ENCODE measurements around the gene TRIM43. TPM values are rescaled to one million over a fixed set of nuclear protein-coding genes. Genes with fewer than 3 reads are reported as not detected.
"Not testable (repeated sequence)": the region's sequence is repeated elsewhere in the genome, so short reads cannot be mapped to it uniquely, and the experiment has no call there.

TRIM43 gene
- total and polyA plus RNA-seq, 2 donors (not counting 1 experiment from before 2014, with no cell fraction given): not detected

DNA sequence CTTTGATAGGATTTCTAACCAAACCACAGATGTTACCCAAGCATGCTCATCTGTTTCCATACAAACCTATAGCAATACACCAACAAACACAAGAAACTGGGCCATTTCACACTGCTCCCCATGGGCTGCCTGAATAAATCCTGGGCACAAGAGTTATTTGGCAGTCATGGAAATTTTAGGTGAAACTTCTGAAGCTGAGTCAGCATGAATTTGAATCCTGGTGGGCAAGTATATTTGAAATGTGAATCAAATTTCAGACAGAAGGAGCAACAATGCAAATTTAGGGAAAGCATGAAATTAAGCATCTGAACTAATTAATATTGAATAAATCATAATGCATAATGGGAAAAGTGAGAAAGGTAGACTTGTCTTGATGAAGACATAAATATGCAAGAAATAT is 15.9 kb upstream of the TRIM43 start:
- Histone ChIP-seq H2AFZ (ENCODE audit: low read length) (no peak overlapping the region), H3K27ac (ENCODE audit: insufficient read depth, low read length) (no peak overlapping the region), H3K4me2 (ENCODE audit: extremely low read depth, insufficient read depth, low read length) (no peak overlapping the region), H3K36me3 (ENCODE audit: control insufficient read depth, insufficient read depth, low read length) (no peaks in the 10 kb centered on the region), H3K4me1 (ENCODE audit: control insufficient read depth, extremely low read depth, insufficient read depth, low read length) (no peaks in the 10 kb centered on the region), H3K4me3 (replicated peaks in 1 of 4; ENCODE audit: control extremely low read depth in 1 of 4, insufficient read depth in 1 of 4, low read depth in 3 of 4, low read length in 4 of 4) (no peak overlapping the region), H3K9me3 (ENCODE audit: control insufficient read depth, insufficient read depth, low read depth, low read length) (no peaks in the 10 kb centered on the region), H4K20me1 (ENCODE audit: control insufficient read depth, extremely low read depth, insufficient read depth, low read length) (no peaks in the 10 kb centered on the region), H3K27me3 (ENCODE audit: control insufficient read depth, insufficient read depth, low read length) (no peaks in the 10 kb centered on the region), H3K9ac (ENCODE audit: insufficient read depth, low read length) (no peak overlapping the region), H3K79me2 (ENCODE audit: control insufficient read depth, insufficient read depth, low read length) (no peaks in the 10 kb centered on the region)
- no peak for TF ChIP-seq EZH2 (IDR thresholded peaks at IDR 0.05; ENCODE audit: low read length, missing control alignments)
- TF ChIP-seq, protein P1, sequence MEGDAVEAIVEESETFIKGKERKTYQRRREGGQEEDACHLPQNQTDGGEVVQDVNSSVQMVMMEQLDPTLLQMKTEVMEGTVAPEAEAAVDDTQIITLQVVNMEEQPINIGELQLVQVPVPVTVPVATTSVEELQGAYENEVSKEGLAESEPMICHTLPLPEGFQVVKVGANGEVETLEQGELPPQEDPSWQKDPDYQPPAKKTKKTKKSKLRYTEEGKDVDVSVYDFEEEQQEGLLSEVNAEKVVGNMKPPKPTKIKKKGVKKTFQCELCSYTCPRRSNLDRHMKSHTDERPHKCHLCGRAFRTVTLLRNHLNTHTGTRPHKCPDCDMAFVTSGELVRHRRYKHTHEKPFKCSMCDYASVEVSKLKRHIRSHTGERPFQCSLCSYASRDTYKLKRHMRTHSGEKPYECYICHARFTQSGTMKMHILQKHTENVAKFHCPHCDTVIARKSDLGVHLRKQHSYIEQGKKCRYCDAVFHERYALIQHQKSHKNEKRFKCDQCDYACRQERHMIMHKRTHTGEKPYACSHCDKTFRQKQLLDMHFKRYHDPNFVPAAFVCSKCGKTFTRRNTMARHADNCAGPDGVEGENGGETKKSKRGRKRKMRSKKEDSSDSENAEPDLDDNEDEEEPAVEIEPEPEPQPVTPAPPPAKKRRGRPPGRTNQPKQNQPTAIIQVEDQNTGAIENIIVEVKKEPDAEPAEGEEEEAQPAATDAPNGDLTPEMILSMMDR (conservative IDR thresholded peaks at IDR 0.05 in 1 of 2, IDR thresholded peaks at IDR 0.05 in 1 of 2; ENCODE audit: low read depth in 1 of 2, low read length in 2 of 2): no peak
- DNase-seq (ENCODE audit: low read depth in 2 of 2): no peak

DNA sequence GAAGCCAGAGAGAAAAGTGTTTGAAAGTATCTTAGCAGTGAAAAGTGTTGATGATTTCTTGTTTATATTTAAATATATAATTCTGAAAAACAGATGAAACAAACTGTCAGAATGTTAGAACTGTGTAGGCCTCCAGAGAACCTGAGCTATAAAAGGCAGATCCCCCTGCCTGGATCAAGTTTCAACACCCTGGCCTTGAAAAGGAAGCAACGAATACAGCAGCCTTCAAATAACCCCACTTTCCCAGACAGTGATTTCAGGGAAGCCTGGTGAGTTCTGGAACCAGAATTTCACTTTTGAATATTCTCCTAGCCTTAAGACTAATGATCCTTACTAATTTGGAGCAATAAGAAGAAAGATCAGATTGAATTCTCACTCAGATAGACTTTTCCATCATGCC is 13.3 kb upstream of the TRIM43 start:
- Histone ChIP-seq H3K4me2 (ENCODE audit: extremely low read depth, insufficient read depth, low read length) (no peak overlapping the region), H3K36me3 (ENCODE audit: control insufficient read depth, insufficient read depth, low read length) (no peaks in the 10 kb centered on the region), H3K27ac (ENCODE audit: insufficient read depth, low read length) (no peak overlapping the region), H4K20me1 (ENCODE audit: control insufficient read depth, extremely low read depth, insufficient read depth, low read length) (no peaks in the 10 kb centered on the region), H3K9me3 (ENCODE audit: control insufficient read depth, insufficient read depth, low read depth, low read length) (no peaks in the 10 kb centered on the region), H3K27me3 (ENCODE audit: control insufficient read depth, insufficient read depth, low read length) (no peaks in the 10 kb centered on the region), H3K79me2 (ENCODE audit: control insufficient read depth, insufficient read depth, low read length) (no peaks in the 10 kb centered on the region), H3K9ac (ENCODE audit: insufficient read depth, low read length) (no peak overlapping the region), H3K4me1 (ENCODE audit: control insufficient read depth, extremely low read depth, insufficient read depth, low read length) (no peaks in the 10 kb centered on the region), H2AFZ (ENCODE audit: low read length) (no peak overlapping the region), H3K4me3 (replicated peaks in 1 of 4; ENCODE audit: control extremely low read depth in 1 of 4, insufficient read depth in 1 of 4, low read depth in 3 of 4, low read length in 4 of 4) (no peak overlapping the region)
- no peak for DNase-seq (ENCODE audit: low read depth in 2 of 2)
- TF ChIP-seq EZH2 (IDR thresholded peaks at IDR 0.05; ENCODE audit: low read length, missing control alignments): no peak
- TF ChIP-seq, protein P1 (conservative IDR thresholded peaks at IDR 0.05 in 1 of 2, IDR thresholded peaks at IDR 0.05 in 1 of 2; ENCODE audit: low read depth in 1 of 2, low read length in 2 of 2): no peak

DNA sequence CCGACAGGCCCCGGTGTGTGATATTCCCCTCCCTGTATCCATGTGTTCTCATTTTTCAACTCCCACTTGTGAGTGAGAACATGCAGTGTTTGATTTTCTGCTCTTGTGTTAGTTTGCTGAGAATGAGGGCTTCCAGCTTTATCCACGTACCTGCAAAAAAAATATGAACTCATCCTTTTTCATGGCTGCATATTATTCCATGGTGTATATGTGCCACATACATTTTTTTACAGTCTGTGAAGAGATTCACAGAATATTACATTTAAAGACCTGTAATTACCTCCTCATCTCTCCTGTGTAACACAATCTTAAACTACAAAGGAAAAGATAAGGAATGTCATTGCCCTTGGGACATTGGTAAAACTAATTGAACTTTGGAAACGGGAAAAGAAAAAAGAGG is 8.3 kb upstream of the TRIM43 start:
- H3K27me3 ChIP-seq (ENCODE audit: control insufficient read depth, insufficient read depth, low read length); H3K9ac ChIP-seq (ENCODE audit: insufficient read depth, low read length): not testable (repeated sequence)

GRCh38 chr2:95584321-95584720 is 7.5 kb upstream of the TRIM43 start:
- not testable (repeated sequence) for H3K4me3 ChIP-seq (replicated peaks in 1 of 4; ENCODE audit: control extremely low read depth in 1 of 4, insufficient read depth in 1 of 4, low read depth in 3 of 4, low read length in 4 of 4); H3K27ac ChIP-seq (ENCODE audit: insufficient read depth, low read length); DNase-seq (ENCODE audit: low read depth in 2 of 2); H3K4me1 ChIP-seq (ENCODE audit: control insufficient read depth, extremely low read depth, insufficient read depth, low read length); H3K4me2 ChIP-seq (ENCODE audit: extremely low read depth, insufficient read depth, low read length); H3K36me3 ChIP-seq (ENCODE audit: control insufficient read depth, insufficient read depth, low read length); H4K20me1 ChIP-seq (ENCODE audit: control insufficient read depth, extremely low read depth, insufficient read depth, low read length); H3K27me3 ChIP-seq (ENCODE audit: control insufficient read depth, insufficient read depth, low read length); H3K79me2 ChIP-seq (ENCODE audit: control insufficient read depth, insufficient read depth, low read length); H2AFZ ChIP-seq (ENCODE audit: low read length); H3K9me3 ChIP-seq (ENCODE audit: control insufficient read depth, insufficient read depth, low read depth, low read length); H3K9ac ChIP-seq (ENCODE audit: insufficient read depth, low read length)

More for the DNA sequence above, 8.3 kb upstream of the TRIM43 start:
- H2AFZ ChIP-seq (ENCODE audit: low read length); DNase-seq (ENCODE audit: low read depth in 2 of 2); H3K4me1 ChIP-seq (ENCODE audit: control insufficient read depth, extremely low read depth, insufficient read depth, low read length); H3K4me3 ChIP-seq (replicated peaks in 1 of 4; ENCODE audit: control extremely low read depth in 1 of 4, insufficient read depth in 1 of 4, low read depth in 3 of 4, low read length in 4 of 4); H3K9me3 ChIP-seq (ENCODE audit: control insufficient read depth, insufficient read depth, low read depth, low read length); H4K20me1 ChIP-seq (ENCODE audit: control insufficient read depth, extremely low read depth, insufficient read depth, low read length); H3K27ac ChIP-seq (ENCODE audit: insufficient read depth, low read length); H3K79me2 ChIP-seq (ENCODE audit: control insufficient read depth, insufficient read depth, low read length); H3K36me3 ChIP-seq (ENCODE audit: control insufficient read depth, insufficient read depth, low read length); H3K4me2 ChIP-seq (ENCODE audit: extremely low read depth, insufficient read depth, low read length): not testable (repeated sequence)

DNA sequence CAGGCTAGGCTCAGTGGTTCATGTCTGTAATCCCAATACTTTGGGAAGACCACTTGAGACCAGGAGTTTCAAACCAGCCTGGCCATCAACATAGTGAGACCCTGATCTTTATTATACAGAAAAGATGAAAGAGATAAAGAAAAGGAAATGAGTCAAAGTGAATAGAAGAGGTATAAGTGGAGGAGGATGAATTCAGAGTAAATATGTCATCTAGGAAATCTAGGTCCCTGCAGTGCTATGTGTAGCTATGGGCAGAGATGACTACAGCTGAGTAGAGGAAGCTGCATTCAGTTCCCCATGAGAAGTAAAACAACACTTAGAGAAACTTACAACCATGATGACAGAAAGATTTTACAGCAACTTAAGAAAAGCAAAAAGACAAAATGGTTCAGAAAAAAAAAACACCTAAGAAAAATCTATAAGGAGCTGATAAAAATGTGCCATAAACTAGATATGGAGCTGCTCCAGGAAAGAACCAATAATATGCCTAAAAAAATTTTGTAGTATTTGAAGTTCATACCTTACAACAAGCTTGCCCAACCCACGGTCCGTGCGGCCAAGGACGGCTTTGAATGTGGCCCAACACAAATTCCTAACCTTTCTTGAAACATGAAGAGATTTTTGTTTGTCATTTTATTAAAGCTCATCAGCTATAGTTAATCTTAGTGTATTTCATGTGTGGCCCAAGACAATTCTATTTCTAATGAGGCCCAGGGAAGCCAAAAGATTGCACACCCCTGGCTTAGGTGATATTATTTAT is 1.8 kb upstream of the TRIM43 start:
- not testable (repeated sequence) for H3K4me1 ChIP-seq (ENCODE audit: control insufficient read depth, extremely low read depth, insufficient read depth, low read length); H3K36me3 ChIP-seq (ENCODE audit: control insufficient read depth, insufficient read depth, low read length); H3K9me3 ChIP-seq (ENCODE audit: control insufficient read depth, insufficient read depth, low read depth, low read length); H3K27ac ChIP-seq (ENCODE audit: insufficient read depth, low read length); H3K4me3 ChIP-seq (replicated peaks in 1 of 4; ENCODE audit: control extremely low read depth in 1 of 4, insufficient read depth in 1 of 4, low read depth in 3 of 4, low read length in 4 of 4); H4K20me1 ChIP-seq (ENCODE audit: control insufficient read depth, extremely low read depth, insufficient read depth, low read length); H2AFZ ChIP-seq (ENCODE audit: low read length); H3K4me2 ChIP-seq (ENCODE audit: extremely low read depth, insufficient read depth, low read length); H3K27me3 ChIP-seq (ENCODE audit: control insufficient read depth, insufficient read depth, low read length); H3K79me2 ChIP-seq (ENCODE audit: control insufficient read depth, insufficient read depth, low read length); DNase-seq (ENCODE audit: low read depth in 2 of 2); H3K9ac ChIP-seq (ENCODE audit: insufficient read depth, low read length)
